Tongue (tissue), 2 donors: Measurements from ENCODE around the gene CACNA2D3. TPM values are rescaled to one million over a fixed set of nuclear protein-coding genes. Genes with fewer than 3 reads are reported as not detected.
"Not testable (repeated sequence)": the region's sequence is repeated elsewhere in the genome, so short reads cannot be mapped to it uniquely, and the experiment has no call there.

Experiments used
- DNase-seq: peaks from one replicate; pipeline ENCODE4 v3.0.0-alpha.2; 2015
- total RNA-seq: library from RNA; depleted of rRNA; stranded (reverse); fragments of >200 nt; gene quantifications from one replicate; pipeline ENCODE4 v1.2.3, GENCODE V29; 2014

CACNA2D3 gene
- total RNA-seq, 1 donor from 2014 or later: 2.5 TPM

GRCh38 chr3:55097441-55097840 lies 975.1 kb downstream of the CACNA2D3 start:
- no peak for DNase-seq

GRCh38 chr3:55105647-55106046 lies 983.3 kb downstream of the CACNA2D3 start:
- no peak for DNase-seq

GRCh38 chr3:55107187-55107586 lies 984.8 kb downstream of the CACNA2D3 start:
- no peak for DNase-seq

GRCh38 chr3:55111906-55112305 lies 989.6 kb downstream of the CACNA2D3 start:
- not testable (repeated sequence) for DNase-seq

GRCh38 chr3:55118451-55118850 lies 996.1 kb downstream of the CACNA2D3 start:
- no peak for DNase-seq

GRCh38 chr3:55119268-55119667 lies 996.9 kb downstream of the CACNA2D3 start:
- no peak for DNase-seq

- no peak for DNase-seq
Observed at GRCh38 chr3:55122312-55122711, 1000.0 kb downstream of the CACNA2D3 start.

Other genes with a start within 250 kb of the CACNA2D3 start
- gene ACTR8, start 240.4 kb upstream of the CACNA2D3 start, total RNA-seq: 35.8 TPM
- 21.4 TPM for gene SELENOK, start 230.7 kb upstream of the CACNA2D3 start, total RNA-seq